Glutamatergic neuron (in vitro differentiated cells): ENCODE results near the gene TLCD3B. TPM values are rescaled to one million over a fixed set of nuclear protein-coding genes. Genes with fewer than 3 reads are reported as not detected.

Experiments used
- DNase-seq: peaks from one replicate; pipeline ENCODE4 v3.0.0; 2022
- H3K27ac Mint-ChIP-seq: one replicate; pipeline ENCODE4 v1.8.0; 2020; ENCODE audit warnings: mild to moderate bottlenecking, mixed read lengths, inconsistent platforms; ENCODE audit not compliant: unreplicated experiment
- H3K27me3 Mint-ChIP-seq: one replicate; pipeline ENCODE4 v1.8.0; 2020; ENCODE audit warnings: mild to moderate bottlenecking, moderate library complexity, mixed read lengths, inconsistent platforms; ENCODE audit not compliant: unreplicated experiment
- H3K36me3 Mint-ChIP-seq: one replicate; pipeline ENCODE4 v1.8.0; 2020; ENCODE audit warnings: mild to moderate bottlenecking, mixed read lengths, inconsistent platforms; ENCODE audit not compliant: unreplicated experiment
- H3K4me1 Mint-ChIP-seq: one replicate; pipeline ENCODE4 v1.8.0; 2020; ENCODE audit warnings: mild to moderate bottlenecking, low read depth, mixed read lengths, inconsistent platforms; ENCODE audit not compliant: unreplicated experiment
- H3K4me3 Mint-ChIP-seq: one replicate; pipeline ENCODE4 v1.8.0; 2020; ENCODE audit warnings: mild to moderate bottlenecking, mixed read lengths, inconsistent platforms; ENCODE audit not compliant: unreplicated experiment
- H3K9me3 Mint-ChIP-seq: one replicate; pipeline ENCODE4 v1.8.0; 2020; ENCODE audit warnings: mild to moderate bottlenecking, moderate library complexity, mixed read lengths, inconsistent platforms; ENCODE audit not compliant: unreplicated experiment
- total RNA-seq: library from RNA; stranded (reverse); fragmentation: NEBNext Ultra II Directional; extraction: Animal tissue kit (Norgen Biotek cat#: 25700); gene quantifications from one replicate; pipeline ENCODE4 v1.2.1, GENCODE V29; 2021; ENCODE audit not compliant: unreplicated experiment
- TF ChIP-seq, protein P1 (sequence below): fragments of 200-600 bp; sonication (generic); IDR thresholded peaks from one replicate; pipeline ENCODE4 v1.5.0; 2021; ENCODE audit not compliant: partially characterized antibody, unreplicated experiment

The TLCD3B gene
- total RNA-seq, 1 donor from 2014 or later: 253 TPM

DNA sequence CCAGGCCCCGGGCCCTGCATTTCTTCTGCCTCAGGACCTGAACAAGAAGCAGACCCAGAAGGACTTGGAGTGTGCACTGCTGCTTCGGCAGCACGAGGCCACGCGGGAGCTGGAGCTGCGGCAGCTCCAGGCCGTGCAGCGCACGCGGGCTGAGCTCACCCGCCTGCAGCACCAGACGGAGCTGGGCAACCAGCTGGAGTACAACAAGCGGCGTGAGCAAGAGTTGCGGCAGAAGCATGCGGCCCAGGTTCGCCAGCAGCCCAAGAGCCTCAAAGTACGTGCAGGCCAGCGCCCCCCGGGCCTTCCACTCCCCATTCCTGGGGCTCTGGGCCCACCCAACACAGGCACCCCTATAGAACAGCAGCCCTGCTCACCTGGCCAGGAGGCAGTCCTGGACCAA is 44.8 kb downstream of the TLCD3B start:
- H3K36me3 Mint-ChIP-seq: peaks cover 12% of the 10 kb centered on the region
- H3K27me3 Mint-ChIP-seq: peaks cover 17% of the 10 kb centered on the region
- TF ChIP-seq, protein P1, sequence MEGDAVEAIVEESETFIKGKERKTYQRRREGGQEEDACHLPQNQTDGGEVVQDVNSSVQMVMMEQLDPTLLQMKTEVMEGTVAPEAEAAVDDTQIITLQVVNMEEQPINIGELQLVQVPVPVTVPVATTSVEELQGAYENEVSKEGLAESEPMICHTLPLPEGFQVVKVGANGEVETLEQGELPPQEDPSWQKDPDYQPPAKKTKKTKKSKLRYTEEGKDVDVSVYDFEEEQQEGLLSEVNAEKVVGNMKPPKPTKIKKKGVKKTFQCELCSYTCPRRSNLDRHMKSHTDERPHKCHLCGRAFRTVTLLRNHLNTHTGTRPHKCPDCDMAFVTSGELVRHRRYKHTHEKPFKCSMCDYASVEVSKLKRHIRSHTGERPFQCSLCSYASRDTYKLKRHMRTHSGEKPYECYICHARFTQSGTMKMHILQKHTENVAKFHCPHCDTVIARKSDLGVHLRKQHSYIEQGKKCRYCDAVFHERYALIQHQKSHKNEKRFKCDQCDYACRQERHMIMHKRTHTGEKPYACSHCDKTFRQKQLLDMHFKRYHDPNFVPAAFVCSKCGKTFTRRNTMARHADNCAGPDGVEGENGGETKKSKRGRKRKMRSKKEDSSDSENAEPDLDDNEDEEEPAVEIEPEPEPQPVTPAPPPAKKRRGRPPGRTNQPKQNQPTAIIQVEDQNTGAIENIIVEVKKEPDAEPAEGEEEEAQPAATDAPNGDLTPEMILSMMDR: no peak
- no peak overlapping the region for H3K27ac Mint-ChIP-seq
- no peaks in the 10 kb centered on the region for H3K4me1 Mint-ChIP-seq
- no peak overlapping the region for H3K4me3 Mint-ChIP-seq
- no peak for DNase-seq
- peaks cover 9% of the 10 kb centered on the region for H3K9me3 Mint-ChIP-seq

DNA sequence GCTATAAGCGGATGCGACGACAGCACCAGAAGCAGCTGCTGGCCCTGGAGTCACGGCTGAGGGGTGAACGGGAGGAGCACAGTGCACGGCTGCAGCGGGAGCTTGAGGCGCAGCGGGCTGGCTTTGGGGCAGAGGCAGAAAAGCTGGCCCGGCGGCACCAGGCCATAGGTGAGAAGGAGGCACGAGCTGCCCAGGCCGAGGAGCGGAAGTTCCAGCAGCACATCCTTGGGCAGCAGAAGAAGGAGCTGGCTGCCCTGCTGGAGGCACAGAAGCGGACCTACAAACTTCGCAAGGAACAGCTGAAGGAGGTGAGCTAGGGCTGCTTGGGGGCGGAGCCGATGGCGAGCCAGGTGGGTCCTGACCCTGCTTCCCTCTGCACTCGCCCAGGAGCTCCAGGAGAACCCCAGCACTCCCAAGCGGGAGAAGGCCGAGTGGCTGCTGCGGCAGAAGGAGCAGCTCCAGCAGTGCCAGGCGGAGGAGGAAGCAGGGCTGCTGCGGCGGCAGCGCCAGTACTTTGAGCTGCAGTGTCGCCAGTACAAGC is 45.7 kb downstream of the TLCD3B start:
- Mint-ChIP-seq H3K27me3 (peaks cover 16% of the 10 kb centered on the region), H3K27ac (no peak overlapping the region), H3K9me3 (peaks cover 8% of the 10 kb centered on the region), H3K4me1 (no peaks in the 10 kb centered on the region), H3K36me3 (peaks cover 13% of the 10 kb centered on the region), H3K4me3 (no peak overlapping the region)
- TF ChIP-seq, protein P1: no peak
- DNase-seq: no peak

DNA sequence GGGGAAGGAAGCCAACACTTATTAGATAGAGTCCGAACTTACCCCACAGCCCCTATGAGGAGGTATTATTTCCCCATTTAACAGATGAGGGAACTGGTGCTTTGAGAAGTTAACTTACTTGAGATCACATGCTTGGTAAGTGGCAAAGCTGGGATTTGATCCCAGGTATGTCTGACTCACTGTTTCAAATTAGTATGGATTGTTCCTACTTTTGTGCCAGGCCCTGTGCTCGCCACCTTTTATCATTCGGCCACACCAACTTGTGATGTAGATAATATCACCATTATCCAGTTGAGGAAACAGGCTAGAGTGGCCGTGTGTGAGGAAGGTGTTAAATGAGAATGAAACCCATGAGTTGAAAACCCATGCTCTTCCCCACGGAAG is 46.3 kb downstream of the TLCD3B start:
- Mint-ChIP-seq H3K27ac (no peak overlapping the region), H3K4me3 (no peak overlapping the region), H3K27me3 (peaks cover 16% of the 10 kb centered on the region), H3K4me1 (no peaks in the 10 kb centered on the region), H3K9me3 (peaks cover 9% of the 10 kb centered on the region), H3K36me3 (peaks cover 12% of the 10 kb centered on the region)
- no peak for DNase-seq
- TF ChIP-seq, protein P1: no peak

DNA sequence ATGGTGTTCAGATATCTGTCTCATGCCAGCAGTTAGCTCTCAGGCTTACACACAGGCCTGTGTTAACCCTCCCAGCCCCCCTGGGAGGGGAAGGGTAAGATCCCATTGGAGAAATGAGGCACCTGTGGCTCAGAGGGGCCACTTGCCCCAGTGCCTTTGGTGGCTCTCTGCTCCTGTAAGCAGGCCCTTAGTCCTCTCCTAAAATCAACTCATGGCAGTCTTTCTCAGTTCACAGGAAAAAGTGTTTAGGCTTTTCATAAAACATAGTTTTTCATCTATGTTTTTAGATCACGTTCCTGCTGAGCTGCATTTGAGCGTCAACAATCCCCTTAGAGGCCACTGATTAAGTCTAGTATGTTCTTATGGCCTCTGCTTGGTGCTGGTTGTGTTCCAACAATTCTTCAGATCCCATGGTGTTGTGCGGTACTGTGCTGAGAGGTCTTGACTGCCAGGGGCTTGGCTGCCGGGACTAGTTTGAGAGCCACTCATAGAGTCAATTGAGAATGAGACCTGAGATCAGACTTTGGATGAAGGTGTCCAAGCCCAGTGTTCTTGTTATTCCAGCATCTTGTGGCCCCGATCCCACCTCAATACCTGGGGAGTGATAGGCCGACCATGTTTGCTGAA is 46.8 kb downstream of the TLCD3B start:
- DNase-seq: no peak
- H3K9me3 Mint-ChIP-seq: peaks cover 9% of the 10 kb centered on the region
- H3K4me3 Mint-ChIP-seq: no peak overlapping the region
- H3K36me3 Mint-ChIP-seq: peaks cover 12% of the 10 kb centered on the region
- H3K27ac Mint-ChIP-seq: no peak overlapping the region
- H3K4me1 Mint-ChIP-seq: no peaks in the 10 kb centered on the region
- TF ChIP-seq, protein P1: no peak
- peaks cover 15% of the 10 kb centered on the region for H3K27me3 Mint-ChIP-seq

DNA sequence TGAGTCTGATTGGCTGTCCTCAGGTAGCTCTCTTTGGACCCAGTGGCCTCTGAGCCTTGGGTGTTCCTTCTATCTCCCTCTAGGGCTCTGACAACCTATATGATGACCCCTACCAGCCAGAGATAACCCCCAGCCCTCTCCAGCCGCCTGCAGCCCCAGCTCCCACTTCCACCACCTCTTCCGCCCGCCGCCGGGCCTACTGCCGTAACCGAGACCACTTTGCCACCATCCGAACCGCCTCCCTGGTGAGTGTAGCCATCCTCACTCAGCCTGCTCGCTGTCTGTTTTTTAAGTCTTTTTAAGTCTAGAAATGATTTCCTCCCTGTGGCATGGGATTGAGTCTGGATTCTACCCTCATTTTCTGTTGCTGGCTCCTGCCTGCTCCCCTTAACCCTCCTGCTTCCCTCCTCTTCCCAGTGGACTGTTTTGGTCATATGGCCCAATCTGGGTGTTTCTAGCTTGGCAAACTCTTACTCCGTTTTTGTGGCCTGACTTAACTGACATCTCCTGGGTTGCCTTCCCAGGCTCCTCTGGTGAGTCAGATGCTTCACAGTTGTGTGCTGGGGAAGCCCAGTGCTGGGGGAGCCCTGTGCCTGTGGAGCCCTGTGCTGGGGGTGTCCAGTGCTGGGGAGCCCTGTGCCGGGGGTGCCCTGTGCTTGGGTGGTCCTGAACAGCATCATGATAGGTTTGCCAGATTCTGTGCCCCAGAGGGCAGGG is 47.5 kb downstream of the TLCD3B start:
- DNase-seq: no peak
- Mint-ChIP-seq H3K27me3 (peaks cover 11% of the 10 kb centered on the region), H3K9me3 (peaks cover 9% of the 10 kb centered on the region), H3K4me3 (no peak overlapping the region), H3K27ac (no peak overlapping the region), H3K36me3 (peaks cover 7% of the 10 kb centered on the region), H3K4me1 (no peaks in the 10 kb centered on the region)
- TF ChIP-seq, protein P1: no peak
